HG02973 (cell line): ENCODE results near the gene ADAT1.

Source experiments
- ATAC-seq: cut with Tn5 transposase; IDR thresholded peaks from one replicate; pipeline ENCODE4 v1.9.1; 2021; ENCODE audit warnings: moderate library complexity; ENCODE audit not compliant: unreplicated experiment

ADAT1 gene

DNA sequence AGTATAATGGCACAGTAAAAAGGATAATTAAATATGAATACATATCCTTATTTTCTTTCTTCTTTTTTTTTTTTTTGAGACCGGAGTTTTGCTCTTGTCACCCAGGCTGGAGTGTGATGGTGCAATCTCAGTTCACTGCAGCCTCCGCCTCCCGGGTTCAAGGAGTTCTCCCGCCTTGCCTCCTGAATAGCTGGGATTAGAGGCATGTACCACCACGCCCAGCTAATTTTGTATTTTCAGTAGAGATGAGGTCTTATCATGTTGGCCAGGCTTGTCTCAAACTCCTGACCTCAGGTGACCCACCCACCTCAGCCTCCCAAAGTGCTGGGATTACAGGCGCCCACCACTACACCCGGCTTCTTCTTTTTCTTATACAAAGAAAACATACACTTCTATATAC, 44.9 kb downstream of the ADAT1 start:
- ATAC-seq = no peak

DNA sequence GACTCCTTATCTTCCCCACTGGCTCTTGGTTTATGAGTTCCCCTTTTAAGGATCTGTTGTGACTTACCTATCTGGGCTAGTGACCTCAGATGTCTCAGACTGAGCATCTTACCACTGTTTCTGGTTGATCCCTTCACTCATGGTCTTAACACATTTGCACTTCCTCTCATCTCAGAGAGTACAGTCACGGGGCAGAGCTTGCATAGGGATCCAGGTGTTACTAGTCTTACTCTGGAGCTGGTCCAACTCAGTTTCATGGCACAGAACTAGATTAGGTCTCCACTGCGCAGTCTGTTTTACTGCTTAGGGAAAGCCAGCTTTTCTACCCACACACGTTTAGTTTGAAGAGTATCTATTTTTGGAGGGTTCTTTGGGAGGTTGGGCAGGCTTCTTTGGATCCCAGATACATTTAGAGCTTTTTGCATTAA, 46.7 kb downstream of the ADAT1 start:
- ATAC-seq = peak; percentile 69

DNA sequence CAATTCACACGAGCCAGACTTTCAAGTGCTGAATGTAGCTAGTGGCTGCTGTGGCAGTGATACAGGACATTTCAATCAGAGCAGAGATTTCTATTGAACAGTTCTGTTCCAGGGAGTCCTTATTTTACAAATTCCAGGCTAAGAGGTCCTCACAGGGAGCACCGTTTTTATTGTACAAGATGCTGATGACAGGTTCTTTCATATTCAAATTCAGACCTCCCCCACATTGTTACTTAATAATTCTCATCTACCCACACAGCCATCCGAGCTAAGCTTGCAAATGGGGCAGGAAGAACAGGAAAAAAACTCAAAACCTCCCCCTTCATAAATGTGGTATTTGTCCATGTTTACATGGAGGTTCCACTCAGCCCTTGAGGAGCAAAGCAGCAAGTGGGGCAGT, 47.1 kb downstream of the ADAT1 start:
- no peak for ATAC-seq

DNA sequence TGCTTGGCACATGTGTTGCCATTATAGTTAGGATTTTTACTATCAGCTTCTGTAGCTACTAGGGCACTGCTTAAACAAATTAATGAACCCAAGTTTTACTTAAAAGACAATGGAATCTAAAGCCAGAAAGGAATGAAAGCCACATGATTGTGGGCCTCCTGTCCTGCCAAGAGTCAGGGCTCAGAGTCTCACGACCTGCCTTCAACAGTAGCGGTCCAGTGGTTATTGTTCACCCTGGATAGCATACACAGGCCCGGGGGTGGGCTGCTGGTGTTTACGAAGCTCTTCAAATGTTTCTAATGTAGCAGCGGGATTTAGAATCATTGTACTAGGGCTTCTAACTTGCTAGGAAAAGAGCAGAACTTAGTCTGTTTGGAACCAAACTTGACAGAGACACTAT, 49.1 kb downstream of the ADAT1 start:
- ATAC-seq = no peak

DNA sequence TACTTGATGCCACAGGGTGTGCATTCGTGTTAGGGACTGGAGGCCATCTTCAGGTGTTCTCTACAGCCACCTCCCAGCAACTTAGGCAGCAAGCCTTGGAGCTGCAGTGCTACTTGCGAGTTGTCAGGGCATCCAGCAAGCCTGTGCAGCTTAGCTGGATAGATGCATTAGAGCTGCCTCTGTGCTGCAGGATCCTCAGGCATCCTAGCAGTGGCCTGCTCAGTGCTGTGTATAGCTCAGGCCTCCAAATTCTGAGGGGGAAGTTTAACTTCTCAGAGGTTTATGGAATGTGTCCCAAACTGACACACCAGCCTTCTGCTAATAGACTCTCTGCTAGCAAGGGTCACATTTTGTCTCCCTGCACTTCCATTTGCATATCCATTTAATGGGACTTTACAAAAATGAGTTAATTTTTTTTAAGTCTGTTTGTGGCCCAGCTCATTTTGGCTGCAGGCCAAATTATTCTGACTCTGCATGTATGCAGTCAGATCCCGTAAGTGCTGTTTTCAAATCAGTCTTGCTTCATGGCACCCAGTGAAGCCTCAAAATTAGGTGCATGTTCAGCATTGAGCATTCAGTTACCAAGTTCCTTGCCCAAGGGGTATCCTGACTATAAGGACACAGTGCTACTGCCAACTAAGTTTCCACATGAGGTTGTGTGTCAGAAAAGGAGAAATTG, 50.1 kb downstream of the ADAT1 start:
- no peak for ATAC-seq

DNA sequence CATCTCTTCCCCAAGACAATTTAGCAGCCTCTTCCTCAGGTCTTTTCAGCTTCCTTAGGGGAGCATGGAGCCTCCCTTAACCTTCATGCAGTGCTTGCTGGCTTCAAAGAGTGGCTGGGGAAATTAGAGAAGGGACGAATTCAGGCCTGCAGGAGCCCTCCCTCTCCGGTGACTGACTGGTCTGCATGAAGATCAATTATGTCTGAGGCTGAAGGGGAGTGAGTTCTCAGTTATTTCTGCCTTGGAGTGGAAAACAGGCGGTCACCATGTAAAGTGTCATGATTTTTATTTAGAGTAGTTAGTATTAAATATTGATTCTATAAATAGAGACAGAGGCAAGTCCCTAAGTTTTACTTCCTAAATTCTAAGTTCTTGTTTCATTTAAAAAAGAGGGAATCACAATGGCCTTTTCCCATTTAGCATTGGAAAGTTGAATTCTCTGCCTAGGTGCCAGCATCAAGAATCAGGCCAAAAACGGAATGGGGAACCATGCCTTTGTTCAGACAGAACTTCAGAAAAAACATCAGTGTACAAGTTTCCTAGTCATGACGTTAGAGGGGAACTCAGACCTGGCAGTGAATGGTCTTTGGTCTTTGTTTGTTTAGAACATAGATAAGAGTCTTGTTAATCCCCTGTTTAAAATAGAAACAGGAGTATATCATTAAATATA, 52.5 kb downstream of the ADAT1 start:
- ATAC-seq = no peak

DNA sequence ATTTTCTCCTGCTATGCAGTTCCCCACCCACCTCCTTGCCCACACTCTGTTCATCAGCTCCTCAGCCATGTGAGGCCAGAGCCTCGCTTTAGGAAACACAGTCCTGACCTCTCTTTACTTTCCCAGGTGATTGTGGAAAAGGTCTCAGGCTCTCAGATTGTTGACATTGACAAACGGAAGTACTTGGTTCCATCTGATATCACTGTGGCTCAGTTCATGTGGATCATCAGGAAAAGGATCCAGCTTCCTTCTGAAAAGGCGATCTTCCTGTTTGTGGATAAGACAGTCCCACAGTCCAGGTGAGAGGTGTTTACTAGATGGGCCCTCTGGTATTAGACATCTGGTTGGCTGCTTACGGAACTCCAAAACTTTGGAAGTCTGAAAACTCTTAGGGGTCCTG, 55.2 kb downstream of the ADAT1 start:
- no peak for ATAC-seq

DNA sequence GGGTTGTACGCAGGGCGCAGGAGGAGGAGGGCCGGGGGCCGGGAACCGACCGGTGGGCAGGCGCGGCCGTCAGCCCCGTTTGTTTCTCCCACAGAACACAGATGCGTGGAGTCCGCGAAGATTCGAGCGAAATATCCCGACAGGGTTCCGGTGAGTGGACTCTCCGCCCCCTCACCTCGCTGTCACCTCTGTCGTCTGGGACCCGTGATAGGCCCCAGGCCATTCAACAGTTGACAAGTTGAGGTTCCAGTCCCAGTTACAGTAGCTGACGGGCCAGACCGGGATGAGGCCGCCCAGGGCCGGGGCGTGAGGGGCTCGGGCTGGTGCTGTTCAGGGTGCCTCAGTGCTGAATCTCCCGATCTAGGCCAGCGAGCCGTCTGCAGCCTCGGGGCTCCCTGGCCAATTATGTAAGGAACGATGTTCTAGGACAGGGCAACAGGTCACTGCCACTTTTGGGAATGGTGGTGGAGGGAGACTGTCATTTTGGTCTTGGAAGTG, 56.3 kb downstream of the ADAT1 start:
- peak; percentile 3 for ATAC-seq

DNA sequence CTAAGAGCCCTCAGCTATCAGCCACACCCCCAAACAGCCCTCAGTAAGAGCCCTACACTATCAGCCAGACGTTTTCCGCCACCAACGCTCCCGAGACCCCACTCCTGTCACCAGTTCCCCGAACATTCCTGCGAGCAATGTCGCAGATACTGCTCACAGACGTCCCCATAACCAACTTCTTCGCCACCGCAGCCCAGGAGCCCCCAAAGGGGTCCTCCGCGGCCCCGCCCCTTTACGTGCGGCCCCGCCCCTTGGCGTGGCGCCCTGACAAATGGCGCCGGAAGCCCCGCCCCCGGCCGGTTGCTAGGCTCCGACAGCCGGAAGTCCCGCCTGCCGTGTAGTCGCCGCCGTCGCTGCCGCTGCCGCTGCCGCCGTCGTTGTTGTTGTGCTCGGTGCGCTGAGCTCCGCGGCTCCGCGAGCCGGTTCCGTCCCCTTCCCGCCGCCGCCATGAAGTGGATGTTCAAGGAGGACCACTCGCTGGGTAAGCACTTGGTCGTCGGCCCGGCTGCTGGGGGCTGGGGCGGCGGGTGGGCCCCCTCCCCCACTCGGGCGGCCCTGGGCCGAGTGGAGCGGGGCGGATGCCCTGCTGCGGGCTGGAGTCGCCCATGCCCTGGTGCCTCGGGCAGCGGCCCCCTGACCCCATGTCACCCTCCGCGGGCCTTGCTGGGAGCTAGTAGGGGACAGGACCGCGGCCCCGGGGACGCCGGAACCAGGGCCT, 56.9 kb downstream of the ADAT1 start, which contains the start of gene GABARAPL2:
TSS of gene GABARAPL2 (plus strand) at position 340 of the 718 bp plus-strand sequence. CDS start at position 448, 108 bp downstream.
- ATAC-seq = peak; percentile 62

DNA sequence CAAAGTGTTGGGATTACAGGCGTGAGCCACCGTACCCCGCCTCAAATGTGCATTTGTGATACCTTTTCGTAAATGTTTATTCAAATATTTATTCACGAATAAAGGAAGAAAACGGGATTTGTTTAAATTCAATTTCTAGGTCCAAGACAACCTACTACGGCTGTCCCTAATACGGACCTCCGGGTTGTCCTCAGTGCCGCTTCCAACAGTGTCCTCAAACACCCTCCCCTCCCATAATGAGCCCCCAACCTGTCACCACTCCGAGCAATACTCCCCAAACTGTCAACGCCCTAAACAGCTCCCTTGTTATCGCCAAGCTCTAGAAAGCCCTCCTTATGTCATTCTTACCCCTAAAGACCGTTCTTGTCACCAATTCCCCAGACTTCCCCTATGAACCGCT, 57.4 kb downstream of the ADAT1 start:
- no peak for ATAC-seq

DNA sequence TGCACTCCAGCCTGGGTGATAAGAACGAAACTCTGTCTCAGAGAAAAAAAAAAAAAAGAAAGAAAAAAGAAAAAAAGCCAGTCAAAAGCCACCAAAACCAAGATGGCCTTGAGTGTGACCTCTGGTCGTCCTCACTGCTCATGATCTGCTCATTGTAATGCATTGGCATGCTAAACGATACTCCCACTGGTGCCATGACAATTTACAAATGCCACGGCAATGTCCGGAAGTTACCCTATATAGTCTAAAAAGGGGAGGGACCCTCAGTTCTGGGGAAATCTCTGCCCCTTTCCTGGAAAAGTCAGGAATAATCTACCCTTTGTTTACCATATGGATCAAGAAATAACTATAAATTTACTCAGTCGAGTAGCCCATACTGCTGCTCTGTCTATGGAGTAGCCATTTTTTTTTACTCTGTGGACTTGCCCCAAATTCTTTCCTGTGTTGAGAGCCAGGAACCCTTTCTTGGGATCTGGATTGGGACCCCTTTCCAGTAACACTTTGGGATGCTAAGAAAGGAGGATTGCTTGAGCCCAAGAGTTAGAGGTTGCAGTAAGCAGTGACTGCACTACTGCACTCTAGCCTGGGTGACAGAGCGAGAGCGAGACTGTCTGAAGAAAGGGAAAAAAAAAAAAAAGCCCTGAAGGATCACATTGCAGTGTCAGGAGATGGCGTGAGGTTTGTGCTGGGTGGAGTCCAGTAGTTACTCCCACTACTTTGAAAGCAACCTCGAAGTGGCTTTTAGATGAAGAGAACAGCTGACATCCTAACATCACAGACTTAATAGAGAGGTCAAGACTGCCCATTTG, 63.3 kb downstream of the ADAT1 start:
- no peak for ATAC-seq

DNA sequence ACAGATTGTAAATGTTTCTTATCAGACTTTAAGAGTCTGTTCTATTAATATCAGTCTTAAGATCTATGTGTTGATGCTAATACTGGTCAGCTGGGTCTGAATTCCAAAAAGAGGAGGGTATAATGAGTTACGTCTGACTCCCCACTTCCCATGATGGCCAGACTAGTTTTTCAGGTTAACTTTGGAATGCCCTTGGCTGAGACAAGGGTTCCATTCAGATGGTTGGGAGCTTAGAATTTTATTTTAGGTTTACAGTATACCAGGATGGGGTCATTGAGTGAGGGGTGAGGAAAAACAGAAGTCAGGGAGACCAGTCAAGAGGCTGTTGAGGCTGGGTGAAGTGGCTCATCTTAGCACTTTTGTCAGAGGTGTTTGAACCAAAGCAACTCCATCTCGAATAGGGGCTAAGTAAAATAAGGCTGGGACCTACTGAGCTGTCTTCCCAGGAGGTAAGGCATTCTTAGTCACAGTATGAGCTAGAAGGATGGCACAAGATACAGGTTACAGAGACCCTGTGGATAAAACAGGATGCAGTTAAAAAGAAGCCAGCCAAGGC, 64.2 kb downstream of the ADAT1 start:
- ATAC-seq = no peak

DNA sequence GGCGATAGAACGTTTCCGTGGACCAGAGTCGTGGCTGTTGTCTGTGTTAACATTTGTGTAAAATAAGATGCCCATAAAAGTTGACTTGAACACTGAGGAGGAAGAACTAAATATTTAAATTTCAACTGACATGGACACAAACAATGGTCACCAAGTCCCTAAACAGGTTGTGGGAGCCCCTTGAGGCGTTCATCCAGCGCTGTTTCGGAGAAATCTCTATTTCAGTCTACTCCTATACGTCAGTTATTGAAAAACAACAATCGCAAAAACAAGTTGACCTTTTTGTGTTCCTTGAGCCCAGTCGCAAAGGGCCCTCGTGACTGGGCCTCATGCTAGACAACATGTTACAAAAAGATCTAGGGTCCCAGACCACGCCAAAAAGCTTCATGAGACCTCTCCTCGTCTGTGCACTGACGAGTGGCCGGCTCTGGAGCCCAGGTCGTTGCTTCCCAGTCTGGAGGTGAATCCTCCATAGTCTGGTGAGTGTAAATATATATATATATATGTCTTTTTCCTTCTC, 66.6 kb downstream of the ADAT1 start:
- ATAC-seq = no peak

DNA sequence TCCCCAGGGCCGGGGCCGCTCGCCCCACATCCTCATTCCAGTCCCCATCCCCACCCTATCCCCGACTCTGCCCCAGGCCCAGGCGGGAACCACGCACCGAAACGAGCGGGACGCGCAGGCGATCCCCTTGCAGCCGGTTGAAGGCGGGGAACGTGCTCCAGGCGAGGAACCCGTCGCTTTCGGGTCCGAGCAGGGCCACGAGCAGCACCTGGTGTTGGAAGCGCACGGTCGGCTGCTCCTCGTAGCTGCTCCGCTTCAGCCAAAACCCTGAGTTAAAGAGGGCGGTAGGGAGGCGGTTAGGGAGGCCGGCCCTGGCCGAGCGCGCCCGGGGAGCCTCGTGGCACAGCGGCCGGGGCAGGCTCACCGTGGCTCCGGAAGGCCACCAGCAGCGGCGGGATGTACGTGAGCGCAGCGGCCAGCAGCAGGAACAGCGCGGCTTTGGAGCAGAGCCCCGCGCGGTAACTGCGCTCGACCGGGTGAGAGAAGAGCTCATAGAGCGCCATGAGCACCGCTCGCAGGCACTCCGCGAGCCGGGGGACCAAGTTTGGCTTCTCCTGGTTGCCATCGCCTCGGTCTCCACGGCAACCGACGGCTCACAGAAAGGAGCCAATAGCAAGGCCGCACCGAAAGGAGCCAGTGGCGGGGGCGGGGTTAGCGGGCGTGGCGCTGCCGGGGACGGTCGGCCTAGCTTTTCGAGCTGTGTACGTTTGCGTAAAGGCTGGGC, 67.2 kb downstream of the ADAT1 start, which contains the start of gene TMEM231:
TSS of gene TMEM231 (minus strand) at position 546 of the 724 bp plus-strand sequence. CDS start at position 503, 43 bp downstream.
- peak; percentile 96 for ATAC-seq

DNA sequence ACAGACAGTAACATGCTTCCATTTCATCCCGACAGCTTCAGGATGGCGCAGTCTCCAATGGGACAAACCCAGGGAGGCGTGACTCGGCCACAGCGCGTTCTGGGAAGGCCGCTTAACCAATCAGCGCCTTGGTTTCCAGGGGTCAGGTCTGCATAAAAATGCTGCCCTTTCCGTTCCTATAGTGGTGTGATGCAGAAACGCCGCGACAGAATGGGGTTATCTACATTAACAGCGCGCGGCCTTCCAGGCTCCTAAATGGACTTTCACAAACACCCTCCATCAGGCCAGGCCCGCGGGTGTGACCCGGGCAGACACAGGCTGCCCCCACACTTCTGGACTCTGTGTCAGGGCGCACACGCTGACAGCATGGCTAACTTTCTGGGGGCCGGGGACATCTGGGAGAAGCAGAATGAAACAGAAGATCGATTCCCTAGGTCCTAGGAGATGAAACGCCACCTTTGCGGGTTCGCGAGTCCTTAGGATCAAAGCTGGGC, 67.8 kb downstream of the ADAT1 start:
- peak; percentile 22 for ATAC-seq

DNA sequence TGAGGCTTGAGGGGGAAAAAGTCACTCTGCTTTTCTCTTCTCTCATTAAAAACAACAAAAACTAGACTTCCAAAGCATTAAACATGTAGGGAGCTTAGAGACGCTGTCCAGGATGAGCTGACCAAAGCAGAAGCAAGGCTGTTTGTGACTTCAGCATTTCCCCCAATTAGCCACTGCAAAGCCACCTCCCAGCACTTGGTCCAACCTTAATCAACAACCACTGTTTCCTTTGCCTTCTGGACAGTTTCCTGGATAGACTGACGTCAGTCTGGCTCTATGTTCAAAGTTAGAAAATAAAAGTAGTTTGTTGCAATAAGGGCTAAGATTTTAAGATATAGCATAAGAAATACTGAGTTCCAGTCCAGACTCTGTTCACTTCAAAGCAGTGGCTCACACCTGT, 70.1 kb downstream of the ADAT1 start:
- ATAC-seq = no peak

DNA sequence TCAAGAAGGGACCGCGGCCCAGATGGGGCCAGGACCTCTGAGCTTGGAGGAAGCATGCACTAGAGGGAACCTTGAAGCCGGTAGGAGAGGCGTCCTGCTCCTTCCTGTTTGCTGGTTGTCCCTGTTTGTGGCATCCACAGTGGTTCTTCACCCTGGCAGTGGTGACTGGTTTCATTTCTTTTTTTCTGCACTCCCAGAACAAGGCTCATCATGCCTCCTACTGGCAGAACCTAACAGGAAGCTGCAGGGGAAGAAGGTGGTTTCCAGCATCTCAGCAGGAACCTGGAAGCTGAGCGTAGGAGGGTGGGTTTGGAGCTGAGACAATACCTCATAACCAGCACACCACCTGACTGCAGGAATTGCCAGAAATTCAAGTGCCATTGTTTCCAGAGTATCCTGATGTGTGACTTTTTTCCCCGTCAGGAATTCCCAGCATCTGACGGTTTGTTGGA, 72.8 kb downstream of the ADAT1 start:
- peak; percentile 66 for ATAC-seq
